Endometrium (tissue), 2 donors: ENCODE data around the gene SSH2.
"Not testable (repeated sequence)": the region's sequence is repeated elsewhere in the genome, so short reads cannot be mapped to it uniquely, and the experiment has no call there.

Experiments used
- FAIRE-seq: peaks from 2 replicates; lab custom pipeline; 2012; peaks lifted over from hg19 to GRCh38; lab: Jason Lieb, UNC
- donor health status: control.
- donor health status: control.

The SSH2 gene

DNA sequence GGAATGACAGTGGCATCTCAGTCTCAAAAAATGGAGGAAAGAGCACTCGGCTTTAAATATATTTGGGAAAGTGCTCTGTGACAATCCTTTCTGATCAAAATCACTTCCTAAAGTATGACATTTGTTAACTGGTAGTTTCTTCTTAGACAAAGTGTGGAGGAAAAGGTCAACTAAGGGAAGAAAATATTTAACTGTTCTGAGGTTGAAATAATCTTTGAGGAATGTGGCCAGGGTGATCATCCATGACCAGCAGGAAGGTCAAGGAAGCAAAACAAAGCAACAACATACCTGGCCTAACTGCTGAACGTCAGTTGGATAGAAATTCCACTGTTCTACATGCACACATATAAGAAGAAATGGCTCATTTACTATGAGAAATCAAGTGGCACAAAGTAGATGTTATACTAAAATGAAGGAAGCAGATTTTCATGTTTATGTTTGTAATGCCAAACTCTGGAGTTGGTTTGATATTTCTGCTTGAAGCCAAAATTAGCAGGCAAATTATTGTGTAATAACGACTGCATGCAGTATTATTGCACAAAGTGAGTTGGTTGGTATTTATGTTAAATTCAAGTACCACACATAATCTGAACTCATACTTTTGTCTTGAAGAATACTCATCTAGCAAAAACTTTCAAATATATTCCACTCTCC lies 220.0 kb downstream of the SSH2 start:
- FAIRE-seq = no peak

DNA sequence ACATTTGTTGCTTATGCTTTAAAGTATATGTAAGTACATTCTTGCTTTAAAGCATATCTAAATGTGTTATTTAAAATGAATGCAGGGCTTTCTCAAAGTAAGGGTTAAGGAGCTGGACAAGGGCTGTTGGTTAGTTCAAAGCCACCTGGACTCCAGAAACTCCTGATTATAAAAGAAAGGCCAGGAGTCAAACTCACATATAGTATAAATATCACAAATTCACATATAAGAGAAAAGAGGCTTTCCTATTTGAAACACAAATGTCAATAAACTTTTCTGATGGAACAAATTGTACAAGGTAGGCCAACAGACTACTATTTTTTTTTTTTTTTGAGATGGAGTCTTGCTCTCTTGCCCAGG lies 222.8 kb downstream of the SSH2 start:
- no peak for FAIRE-seq

DNA sequence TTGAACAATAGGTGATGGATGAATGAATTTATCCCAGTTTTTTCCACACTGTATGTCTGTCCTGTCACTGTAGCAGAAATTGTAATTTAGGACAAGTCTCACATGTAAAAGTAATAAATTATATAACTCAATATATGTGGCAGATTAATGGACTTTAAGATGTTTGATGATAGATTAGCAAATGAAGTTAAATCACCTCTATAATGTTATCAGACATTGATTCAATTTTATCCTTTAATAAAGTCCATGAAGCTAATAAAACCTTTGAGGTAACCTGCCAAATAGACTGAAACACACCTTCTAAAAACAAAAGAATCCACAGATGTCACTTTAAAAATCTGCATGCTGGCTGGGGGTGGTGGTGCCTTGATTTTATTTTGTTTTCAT lies 224.0 kb downstream of the SSH2 start:
- no peak for FAIRE-seq

DNA sequence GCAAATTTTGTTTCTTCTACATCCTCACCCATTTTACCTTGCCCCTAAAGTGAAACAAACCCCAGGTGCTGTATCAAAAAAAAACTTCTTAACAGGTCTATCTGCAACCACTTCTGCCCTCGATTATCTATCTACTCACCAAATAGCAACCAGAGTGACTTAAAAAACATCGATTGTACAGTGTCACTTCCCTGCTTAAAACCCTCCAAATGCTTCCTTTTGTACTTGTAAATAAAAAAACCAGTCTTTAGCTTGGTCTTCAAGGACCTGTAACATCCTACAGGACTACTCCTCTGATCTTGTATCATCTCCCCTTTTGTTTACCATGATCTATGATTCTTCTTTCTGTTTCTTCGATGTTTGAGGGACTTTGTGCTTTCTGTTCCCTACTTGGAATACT lies 224.6 kb downstream of the SSH2 start:
- FAIRE-seq = no peak

DNA sequence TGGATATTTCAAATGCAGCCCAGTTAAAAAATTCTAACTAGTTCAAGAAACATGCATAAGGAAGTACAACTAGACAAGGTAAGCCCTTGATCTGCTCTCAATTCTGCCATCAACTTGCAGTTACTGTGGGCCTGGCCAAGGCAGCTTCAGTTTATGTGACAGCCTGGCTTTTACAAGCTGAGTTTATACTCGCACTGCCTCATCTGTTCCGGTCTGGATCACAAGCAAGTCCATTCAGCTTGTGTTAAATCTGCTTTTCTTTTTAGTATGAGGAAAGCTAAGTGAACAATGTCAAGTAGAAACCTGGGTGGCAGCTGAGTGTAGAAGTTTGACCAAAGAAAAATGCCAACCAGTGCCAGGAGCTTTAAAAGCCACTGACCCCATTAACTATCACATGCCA lies 230.7 kb downstream of the SSH2 start:
- FAIRE-seq = no peak

DNA sequence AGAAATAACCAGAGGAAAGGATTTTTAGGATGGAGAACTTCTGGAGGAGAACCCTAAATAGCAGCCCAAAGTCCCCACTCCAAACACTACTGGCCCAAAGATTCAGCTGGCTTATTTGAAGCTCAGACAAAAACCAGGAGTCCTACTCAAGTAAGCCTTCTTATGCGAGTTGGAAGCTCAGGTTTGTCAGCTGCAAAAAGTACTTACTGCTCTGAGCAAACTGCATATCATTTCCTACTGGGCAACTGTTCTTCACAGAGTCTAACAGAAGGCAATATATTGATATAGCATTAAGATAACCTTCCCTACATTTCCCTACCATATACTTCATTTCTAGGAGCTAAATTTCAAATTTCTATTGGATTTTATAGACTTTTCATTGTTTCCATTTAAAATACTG lies 231.2 kb downstream of the SSH2 start:
- no peak for FAIRE-seq

DNA sequence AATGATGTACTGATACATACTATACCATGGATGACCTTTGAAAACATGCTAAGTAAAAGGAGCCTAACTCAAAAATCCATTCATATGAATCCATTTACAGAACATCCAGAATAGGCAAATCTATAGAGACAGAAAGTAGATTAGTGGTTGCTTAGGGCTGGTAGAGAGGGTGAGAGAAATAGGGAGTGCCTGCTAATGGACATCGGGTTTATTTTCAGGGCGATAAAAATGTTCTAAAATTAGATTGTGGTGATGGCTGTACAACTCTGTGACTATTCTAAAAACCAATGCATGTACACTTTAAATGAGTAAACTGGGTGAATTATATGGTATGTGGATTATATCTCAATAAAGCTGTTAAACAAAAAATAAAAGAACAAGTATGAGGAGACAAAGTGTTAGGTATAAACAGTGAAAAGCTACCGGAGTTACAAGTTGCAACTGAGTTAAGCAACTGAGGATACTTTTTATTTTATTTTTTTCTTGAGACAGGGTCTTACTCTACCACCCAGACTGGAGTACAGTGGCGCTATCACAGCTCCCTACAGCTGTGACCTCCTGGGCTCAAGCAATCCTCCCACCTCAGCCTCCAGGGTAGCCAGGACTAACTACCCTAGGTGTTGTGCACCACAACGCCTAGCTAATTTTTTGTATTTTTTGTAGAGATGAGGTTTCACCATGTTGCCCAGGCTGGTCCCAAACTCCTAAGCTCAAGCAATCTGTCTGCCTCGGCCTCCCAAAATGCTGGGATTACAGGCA lies 231.8 kb downstream of the SSH2 start:
- no peak for FAIRE-seq

DNA sequence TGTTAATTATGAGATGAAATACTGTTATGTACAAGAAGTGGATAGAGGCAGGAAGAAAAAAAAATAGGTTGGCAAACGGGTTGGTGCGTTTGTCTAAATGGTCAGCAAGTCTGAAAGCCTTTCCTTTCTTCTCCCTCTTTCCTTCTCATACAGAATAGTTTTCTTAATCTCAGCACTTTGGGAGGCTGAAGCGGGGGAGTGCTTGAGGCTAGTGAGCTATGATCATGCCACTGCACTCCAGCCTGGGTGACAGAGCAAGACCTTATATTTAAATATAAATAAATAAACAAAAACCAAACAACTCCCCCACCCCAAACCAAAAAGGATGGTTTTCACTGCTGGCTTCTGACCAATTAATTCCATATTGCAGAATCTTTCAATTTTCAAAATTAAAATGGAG lies 232.7 kb downstream of the SSH2 start:
- no peak for FAIRE-seq

DNA sequence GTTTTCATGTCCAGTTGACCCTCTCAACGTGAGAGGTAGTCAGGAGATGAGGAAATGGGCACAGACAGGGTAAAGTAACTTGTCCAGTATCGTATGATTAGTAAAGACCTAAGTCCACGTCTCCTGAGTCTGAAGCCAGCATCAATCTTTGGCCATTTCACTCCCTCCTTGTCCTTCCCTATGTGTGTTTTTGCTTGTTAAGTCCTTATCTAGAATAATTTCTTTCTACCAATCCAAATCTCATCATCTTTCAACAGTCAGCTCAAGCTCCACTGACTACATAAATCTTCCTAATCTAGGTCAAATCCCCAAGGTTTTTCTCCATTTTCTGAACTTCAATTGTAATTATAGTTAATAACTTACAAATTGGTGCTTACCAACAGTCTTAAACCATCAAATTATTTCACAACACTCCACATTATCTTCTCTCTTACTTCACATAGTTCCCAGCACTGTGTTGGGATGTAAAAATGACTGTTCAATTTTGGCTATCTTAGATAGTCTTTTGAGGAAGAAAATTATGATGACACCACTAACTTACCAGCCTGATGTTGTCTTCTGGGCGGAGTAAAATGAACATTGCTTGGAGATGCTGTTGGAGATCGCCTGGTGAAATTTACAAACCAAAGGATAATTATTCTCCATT lies 235.0 kb downstream of the SSH2 start:
- no peak for FAIRE-seq

DNA sequence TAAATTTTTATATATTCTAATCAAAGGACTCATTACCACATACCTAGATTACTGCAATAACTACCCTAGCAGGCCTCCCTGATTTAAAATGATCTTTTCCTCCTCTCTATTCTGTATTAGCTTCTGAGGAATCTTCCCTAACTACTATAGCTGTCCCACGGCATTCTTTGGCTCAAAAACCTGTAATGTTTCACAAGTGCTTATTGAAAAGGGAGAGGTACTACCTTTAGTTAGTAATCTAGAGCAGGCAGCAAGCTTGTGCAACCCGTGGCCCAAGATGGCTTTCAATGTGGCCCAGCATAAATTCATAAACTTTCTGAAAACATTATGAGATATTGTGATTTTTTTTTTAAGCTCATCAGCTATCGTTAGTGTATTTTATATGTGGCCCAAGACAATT lies 236.3 kb downstream of the SSH2 start:
- no peak for FAIRE-seq

DNA sequence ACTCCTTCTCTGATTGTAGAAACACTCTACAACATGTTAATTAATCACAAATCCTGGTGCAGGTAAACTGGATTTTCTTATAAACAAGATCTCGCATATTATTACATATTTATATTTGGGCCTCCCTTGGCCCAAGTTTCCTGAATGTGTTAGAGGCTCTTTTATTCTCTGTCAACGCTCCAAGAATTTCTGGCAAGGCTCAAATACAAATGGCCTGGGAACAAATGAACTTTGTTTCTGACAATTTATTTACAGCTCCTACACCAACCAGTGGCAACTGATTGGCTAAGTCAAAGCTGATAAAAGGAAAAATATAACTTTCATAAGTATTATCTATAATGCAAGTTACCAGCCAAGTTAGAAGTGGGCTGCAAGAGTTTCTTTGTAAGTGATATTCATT lies 242.4 kb downstream of the SSH2 start:
- FAIRE-seq = no peak

DNA sequence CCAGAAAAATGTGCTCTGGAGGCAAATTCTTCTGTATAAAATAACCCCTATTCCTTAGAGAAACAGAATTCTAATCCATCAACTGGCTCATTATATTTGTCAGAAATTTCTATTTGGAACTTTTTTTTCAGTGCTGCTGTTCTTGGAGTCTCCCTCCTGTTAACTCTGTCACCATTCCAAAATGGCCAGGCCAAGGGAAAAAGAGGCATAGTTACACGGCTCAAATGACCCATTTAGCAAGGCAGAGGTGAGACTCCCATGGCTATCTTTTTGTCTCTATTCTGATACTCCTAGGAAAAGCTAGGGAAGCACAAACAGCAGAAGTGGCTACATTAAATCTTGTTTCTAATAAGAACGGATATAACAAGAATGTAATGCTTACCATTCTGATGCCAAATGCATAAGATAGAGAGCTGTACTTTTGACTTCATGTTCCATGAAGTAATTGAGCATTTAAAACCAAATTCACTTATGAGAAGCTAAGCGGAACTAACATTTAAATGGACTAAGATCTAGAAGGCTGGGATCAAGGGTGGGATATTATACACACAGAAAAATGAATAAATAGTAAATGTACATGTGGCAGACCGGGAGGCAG lies 242.9 kb downstream of the SSH2 start:
- no peak for FAIRE-seq

DNA sequence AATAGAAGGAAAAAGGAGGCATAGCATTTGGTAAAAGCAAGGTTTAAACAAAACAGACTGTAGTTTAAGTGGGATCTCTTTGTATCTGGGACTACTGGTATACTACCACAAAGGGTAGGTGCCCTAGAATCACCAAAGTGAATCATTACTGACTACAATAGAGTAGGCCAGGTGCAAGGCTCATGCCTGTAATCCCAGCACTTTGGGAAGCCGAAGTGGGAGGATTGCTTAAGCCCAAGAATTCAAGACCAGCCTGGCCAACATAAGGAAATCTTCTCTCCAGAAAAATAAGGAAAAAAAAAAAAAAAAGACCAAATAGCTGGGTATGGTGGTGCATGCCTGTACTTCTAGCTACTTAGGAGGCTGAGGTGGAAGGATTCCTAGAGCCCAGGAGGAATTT lies 246.5 kb downstream of the SSH2 start:
- no peak for FAIRE-seq

DNA sequence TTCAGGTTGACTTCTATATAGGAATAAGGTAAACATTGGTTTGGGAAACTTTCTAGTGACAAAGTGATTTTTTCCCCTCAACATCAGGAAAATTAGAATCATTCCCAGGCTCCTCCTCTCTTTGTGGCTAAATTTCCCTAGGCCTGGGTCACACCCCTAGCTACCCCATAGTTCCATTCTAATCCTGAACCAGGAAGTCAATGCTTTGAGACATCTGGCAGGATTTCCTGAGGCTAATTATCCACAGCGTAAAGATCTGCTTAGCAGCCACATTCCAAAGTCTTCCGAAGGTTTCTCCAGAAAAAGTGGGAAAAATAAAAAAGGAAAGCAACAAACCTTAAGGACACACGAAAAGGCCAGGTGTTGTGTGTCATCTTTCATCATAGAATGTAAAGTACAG lies 247.0 kb downstream of the SSH2 start:
- FAIRE-seq = no peak

DNA sequence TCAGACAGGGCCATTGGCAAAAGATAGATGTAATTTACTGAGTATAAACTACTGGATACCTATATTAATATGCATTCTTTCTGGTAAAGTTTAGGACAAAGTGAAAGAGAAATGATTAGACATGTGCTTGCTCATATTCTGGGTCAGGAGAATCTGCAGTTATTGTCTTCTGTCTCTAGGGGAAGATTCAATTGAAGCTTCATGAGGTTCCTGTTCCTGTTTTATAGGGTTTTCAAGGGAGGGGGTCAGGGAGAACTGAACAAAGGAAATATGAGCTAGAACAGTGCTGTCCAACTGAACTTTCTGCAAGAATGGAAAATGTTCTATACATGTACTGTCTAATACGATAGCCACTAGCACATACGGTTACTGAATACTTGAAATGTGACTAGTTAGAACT lies 248.0 kb downstream of the SSH2 start:
- no peak for FAIRE-seq

DNA sequence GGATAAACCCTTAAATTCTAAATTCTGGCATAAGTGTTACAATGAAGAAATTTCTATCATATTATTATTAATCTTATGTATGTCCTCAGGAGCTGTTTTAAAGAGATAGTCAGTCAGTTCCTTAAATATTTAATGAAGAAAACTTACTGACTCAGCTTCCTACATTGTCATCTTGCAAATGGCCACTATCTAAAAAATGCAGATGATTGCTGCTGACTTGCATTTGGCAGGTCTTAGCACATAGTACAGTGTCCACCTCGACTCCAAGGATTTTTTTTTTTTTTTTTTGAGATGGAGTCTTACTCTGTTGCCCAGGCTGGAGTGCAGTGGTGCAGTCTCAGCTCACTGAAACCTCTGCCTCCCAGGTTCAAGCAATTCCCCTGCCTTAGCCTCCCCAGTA lies 252.2 kb downstream of the SSH2 start:
- FAIRE-seq = no peak

DNA sequence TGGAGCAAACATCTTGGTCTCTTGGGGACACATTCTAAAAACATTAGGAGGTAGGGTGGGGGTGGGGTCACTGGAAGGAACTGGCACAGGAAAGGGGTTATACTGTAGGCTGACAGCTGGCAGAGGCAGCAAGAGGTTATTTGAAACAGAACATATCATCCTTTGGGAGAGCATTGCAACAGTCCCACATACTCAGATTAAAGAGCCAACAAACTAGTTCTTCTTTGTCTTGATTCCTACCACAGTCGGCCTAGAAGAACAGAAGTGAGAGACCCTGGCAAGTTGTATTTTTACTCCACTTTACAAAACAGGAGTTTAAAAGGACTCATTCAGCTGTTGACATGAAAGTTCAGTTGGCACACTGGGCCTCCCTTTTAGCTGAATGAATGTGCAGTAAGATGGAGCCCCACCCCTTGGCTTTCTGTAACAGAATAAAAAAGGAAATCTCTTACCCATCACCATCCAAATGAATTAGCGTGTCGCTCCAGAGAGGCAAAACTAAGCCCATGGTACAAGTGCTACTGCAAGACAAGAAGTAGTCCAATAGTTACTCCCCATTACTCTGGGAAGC lies 252.7 kb downstream of the SSH2 start:
- FAIRE-seq = no peak

DNA sequence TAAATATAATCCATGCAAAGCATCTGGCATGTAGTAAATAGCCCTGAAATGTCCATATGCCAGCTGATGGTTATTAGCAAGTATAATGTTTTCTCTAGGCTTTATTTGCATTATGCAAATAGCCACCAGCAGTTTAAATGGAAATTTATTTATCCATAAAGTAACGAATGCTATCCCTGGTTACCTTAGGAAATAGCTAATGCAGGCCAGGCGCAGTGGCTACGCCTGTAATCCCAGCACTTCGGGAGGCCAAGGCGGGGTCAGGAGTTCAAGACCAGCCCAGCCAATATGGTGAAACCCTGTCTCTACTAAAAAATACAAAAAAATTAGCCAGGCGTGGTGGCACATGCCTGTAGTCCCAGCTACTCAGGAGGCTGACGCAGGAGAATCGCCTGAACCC lies 254.1 kb downstream of the SSH2 start:
- FAIRE-seq = not testable (repeated sequence)

DNA sequence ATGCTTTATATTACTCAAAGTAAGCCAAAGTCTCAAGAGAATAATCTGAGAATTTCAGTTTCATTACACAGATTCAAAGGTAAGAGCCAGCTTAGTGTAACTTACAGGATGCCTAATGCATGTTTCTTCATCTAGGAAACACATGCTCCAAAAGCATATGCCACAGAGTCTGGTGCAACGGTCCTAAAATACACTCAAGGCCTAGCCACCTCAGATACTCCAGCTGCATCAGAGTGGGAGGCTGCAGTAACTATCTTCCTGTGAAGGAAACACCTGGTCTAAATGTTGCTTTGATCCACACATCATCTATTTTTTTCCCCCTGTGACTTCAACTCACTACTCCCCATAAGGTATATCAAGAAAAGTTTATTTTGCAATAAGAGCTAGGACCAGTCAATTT lies 255.7 kb downstream of the SSH2 start:
- FAIRE-seq = no peak

DNA sequence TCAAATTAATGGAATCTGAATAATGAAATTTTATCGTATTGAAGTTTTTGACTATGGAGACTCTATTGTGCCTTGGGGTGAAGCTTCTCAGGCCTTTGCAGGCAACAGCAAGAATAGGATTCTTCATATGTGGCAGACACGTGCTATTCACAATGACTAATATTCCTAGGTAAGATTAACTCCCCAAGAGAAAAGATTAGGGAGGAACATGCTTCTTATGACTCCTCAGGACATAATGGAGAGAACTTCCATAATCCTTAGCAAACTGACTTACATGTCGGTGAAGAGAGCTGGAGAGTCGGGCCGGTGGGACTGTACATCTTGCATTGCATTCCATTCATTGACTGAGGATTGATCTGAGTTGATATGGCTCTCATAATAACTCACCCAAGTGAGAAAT lies 258.4 kb downstream of the SSH2 start:
- FAIRE-seq = no peak

DNA sequence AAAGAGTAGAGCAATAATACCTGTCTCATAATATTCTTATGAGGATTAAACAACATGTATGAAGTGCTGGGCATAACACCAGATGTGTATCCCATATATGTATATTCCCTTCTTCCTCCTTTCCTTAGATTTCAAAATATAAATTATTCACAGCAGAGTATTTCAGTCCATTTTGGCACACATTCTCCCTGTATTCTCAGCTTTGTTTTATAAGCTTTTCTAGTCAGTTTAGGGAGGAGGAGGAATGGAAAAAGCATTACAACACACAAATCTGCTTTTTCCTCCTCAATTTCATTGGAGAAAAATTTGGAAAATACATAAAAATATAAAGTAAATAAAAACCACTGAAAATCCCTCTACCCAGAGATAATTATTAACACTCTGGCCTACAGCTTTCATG lies 260.8 kb downstream of the SSH2 start:
- no peak for FAIRE-seq

DNA sequence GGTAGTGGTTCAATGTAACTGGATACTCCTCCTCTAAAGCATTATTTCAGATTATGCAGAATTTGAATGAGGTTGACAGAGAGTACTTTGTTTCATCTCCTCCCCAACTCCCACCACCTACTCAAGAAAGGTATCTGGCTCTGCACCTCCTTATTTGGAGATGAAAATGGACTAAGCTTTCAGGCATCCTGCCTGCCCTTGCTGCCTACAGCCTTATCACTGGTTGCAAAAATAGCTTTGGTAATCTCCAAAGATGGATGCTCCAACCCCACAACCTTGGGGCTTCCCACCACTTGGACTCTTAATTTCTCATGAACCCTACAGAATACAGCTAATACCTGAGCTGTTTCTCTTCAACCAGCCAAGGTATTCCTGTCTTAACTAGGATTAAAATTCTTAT lies 262.1 kb downstream of the SSH2 start:
- FAIRE-seq = no peak

DNA sequence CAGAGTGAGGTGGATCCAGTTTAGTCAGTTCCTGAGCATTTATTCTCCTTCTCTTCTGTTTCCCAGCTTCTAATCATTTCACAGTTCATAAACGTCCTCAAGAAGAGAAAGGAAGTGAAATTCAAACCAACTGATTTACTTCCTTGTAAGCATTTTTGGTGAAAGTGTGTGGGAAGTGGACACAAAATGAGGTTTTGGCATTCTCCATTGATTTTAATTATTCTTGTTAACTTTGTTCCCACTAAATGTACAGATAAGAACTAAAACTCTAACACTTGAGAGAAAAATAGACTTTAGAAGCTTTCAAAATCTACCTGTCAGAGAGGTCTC lies 264.6 kb downstream of the SSH2 start:
- no peak for FAIRE-seq
